ENCODE measurements around the gene DNAAF1.
"Not testable (repeated sequence)": the region's sequence is repeated elsewhere in the genome, so short reads cannot be mapped to it uniquely, and the experiment has no call there.

GRCh38 chr16:84205123-84205522, 60.0 kb downstream of the DNAAF1 start:
- TF ChIP-seq, protein P1, sequence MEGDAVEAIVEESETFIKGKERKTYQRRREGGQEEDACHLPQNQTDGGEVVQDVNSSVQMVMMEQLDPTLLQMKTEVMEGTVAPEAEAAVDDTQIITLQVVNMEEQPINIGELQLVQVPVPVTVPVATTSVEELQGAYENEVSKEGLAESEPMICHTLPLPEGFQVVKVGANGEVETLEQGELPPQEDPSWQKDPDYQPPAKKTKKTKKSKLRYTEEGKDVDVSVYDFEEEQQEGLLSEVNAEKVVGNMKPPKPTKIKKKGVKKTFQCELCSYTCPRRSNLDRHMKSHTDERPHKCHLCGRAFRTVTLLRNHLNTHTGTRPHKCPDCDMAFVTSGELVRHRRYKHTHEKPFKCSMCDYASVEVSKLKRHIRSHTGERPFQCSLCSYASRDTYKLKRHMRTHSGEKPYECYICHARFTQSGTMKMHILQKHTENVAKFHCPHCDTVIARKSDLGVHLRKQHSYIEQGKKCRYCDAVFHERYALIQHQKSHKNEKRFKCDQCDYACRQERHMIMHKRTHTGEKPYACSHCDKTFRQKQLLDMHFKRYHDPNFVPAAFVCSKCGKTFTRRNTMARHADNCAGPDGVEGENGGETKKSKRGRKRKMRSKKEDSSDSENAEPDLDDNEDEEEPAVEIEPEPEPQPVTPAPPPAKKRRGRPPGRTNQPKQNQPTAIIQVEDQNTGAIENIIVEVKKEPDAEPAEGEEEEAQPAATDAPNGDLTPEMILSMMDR (optimal IDR thresholded peaks at IDR 0.05 in 1 of 3, IDR thresholded peaks at IDR 0.05 in 1 of 3, conservative IDR thresholded peaks at IDR 0.05 in 1 of 3; ENCODE audit: extremely low read depth in 1 of 3, insufficient read depth in 2 of 3, low read length in 3 of 3) = not testable (repeated sequence)
- not testable (repeated sequence) for TF ChIP-seq EZH2 (IDR thresholded peaks at IDR 0.05; ENCODE audit: low read length)

Measured in keratinocyte (primary cell).